Body of pancreas (tissue), 4 donors: ENCODE measurements around the gene CCM2.

Source experiments
- CTCF ChIP-seq, 7 experiments: fragments of 450-650 bp in 4 of 7; fragments of 200-600 bp in 3 of 7; sonication (generic) in 3 of 7; IDR thresholded peaks; one replicate each; pipeline ENCODE4 v1.5.1; 2016 to 2019; ENCODE audit warnings: antibody characterized with exemption in 7 of 7
- POLR2A ChIP-seq, 3 donors: fragments of 450-650 bp; IDR thresholded peaks; one replicate each; pipeline ENCODE4 v1.6.1; 2016; ENCODE audit warnings: antibody characterized with exemption in 3 of 3, mild to moderate bottlenecking in 2 of 3

GRCh38 chr7:45119550-45119949 lies 119.5 kb downstream of the CCM2 start:
- TF ChIP-seq CTCF (IDR thresholded peaks at IDR 0.05), result no peak
- TF ChIP-seq POLR2A (IDR thresholded peaks at IDR 0.05), result no peak
